HEK293 (cell line): ENCODE measurements around the gene STIM2.

ENCODE experiments used
- ZNF514 ChIP-seq: fragments of 450-650 bp; formaldehyde crosslinking; IDR thresholded peaks from 2 replicates; pipeline ENCODE4 v1.5.1; 2016; ENCODE audit warnings: missing biosample characterization, missing genetic modification characterization
- TF ChIP-seq, protein P1 (sequence below): fragments of 450-650 bp; formaldehyde crosslinking; IDR thresholded peaks from 2 replicates; pipeline ENCODE4 v1.5.1; 2016; ENCODE audit warnings: missing biosample characterization, missing genetic modification characterization

DNA sequence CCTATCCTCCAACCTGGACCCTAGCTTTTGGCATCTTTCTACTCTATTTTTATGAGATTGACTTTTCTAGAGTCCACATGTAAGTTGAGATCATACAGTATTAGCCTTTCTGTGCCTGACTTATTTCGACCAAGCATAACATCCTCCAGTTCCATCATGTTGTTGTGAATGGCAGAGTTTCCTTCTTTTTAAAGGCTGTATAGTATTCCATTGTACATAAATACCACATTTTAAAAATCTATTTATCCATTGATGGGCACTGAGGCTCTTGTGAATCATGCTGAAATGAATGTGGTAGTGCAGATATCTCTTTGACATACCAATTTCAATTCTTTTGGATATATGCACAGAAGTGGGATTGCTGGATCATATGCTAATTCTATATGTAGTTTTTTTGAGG is 40.3 kb upstream of the STIM2 start:
- no peak for TF ChIP-seq ZNF514 (tag by site-specific recombination)
- TF ChIP-seq, protein P1, sequence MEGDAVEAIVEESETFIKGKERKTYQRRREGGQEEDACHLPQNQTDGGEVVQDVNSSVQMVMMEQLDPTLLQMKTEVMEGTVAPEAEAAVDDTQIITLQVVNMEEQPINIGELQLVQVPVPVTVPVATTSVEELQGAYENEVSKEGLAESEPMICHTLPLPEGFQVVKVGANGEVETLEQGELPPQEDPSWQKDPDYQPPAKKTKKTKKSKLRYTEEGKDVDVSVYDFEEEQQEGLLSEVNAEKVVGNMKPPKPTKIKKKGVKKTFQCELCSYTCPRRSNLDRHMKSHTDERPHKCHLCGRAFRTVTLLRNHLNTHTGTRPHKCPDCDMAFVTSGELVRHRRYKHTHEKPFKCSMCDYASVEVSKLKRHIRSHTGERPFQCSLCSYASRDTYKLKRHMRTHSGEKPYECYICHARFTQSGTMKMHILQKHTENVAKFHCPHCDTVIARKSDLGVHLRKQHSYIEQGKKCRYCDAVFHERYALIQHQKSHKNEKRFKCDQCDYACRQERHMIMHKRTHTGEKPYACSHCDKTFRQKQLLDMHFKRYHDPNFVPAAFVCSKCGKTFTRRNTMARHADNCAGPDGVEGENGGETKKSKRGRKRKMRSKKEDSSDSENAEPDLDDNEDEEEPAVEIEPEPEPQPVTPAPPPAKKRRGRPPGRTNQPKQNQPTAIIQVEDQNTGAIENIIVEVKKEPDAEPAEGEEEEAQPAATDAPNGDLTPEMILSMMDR, result no peak
